ENCODE results near the gene SIK2. TPM values are rescaled to one million over a fixed set of nuclear protein-coding genes. Genes with fewer than 3 reads are reported as not detected.

The SIK2 gene
- total and polyA plus RNA-seq, 2 donors (not counting 3 experiments of a cell fraction or from before 2014, with no cell fraction given), result 14.6 to 17.1 TPM

- ChIA-PET CTCF (no interaction called here), POLR2A (no interaction called here)
- no peak for DNase-seq (ENCODE audit: low read depth, low spot score)
- no peak overlapping the region for H3K4me2 ChIP-seq (ENCODE audit: insufficient read depth, low read length)
- dilution Hi-C loops (cut with MboI; ENCODE audit: extremely low pct_ligation_motif_present, low sequenced_read_pairs), result no loop called here
- H3K9ac ChIP-seq (replicated peaks; ENCODE audit: extremely low read depth, insufficient read depth, low read length), result no peak overlapping the region
- peaks cover 11% of the 10 kb centered on the region for H3K4me1 ChIP-seq (ENCODE audit: control insufficient read depth, extremely low read depth, insufficient read depth, low read length)
- no peak overlapping the region for H3K4me3 ChIP-seq (replicated peaks in 1 of 3; ENCODE audit: insufficient read depth in 1 of 3, low read depth in 1 of 3, low read length in 3 of 3)
- BruUV-seq (replicated peaks), result no TSS peak
- H3K9me1 ChIP-seq (replicated peaks; ENCODE audit: control insufficient read depth, extremely low read depth, insufficient read depth, low read length), result no peaks in the 10 kb centered on the region
- TF ChIP-seq CTCF (IDR thresholded peaks at IDR 0.05; ENCODE audit: extremely low read depth in 1 of 2, insufficient read depth in 1 of 2, low read depth in 1 of 2, low read length in 2 of 2) (no peak), MAX (IDR thresholded peaks at IDR 0.05; ENCODE audit: insufficient read depth, insufficient read length) (no peak), GATA2 (IDR thresholded peaks at IDR 0.05; ENCODE audit: insufficient read depth, insufficient read length, low read depth, low read length) (no peak), EZH2 (IDR thresholded peaks at IDR 0.05; ENCODE audit: borderline replicate concordance, low read depth, low read length, severe bottlenecking) (no peak), JUN (IDR thresholded peaks at IDR 0.05; ENCODE audit: borderline replicate concordance, insufficient read depth, insufficient read length, low read depth) (no peak), MYC (IDR thresholded peaks at IDR 0.05; ENCODE audit: low read depth, low read length) (no peak), POLR2A (IDR thresholded peaks at IDR 0.05; ENCODE audit: low read depth, low read length) (no peak), POLR2AphosphoS5 (IDR thresholded peaks at IDR 0.05; ENCODE audit: insufficient read depth, low read depth, low read length) (no peak), FOS (IDR thresholded peaks at IDR 0.05; ENCODE audit: borderline replicate concordance, insufficient read depth, low read length) (no peak)
- no peaks in the 10 kb centered on the region for H3K79me2 ChIP-seq (ENCODE audit: control insufficient read depth, insufficient read depth, low read length)
- H3K27ac ChIP-seq (ENCODE audit: insufficient read depth, low read depth, low read length), result no peak overlapping the region
- H3K27me3 ChIP-seq (ENCODE audit: control insufficient read depth in 2 of 2, insufficient read depth in 2 of 2, low read length in 2 of 2), result no peaks in the 10 kb centered on the region
- intact Hi-C loops (cut with micrococcal nuclease), result no loop called here
- H3K9me3 ChIP-seq (replicated peaks; ENCODE audit: control insufficient read depth, insufficient read depth, low read length), result no peaks in the 10 kb centered on the region
- FAIRE-seq, result no peak
- H4K20me1 ChIP-seq (replicated peaks; ENCODE audit: control insufficient read depth, extremely low read depth, insufficient read depth, low read length), result no peaks in the 10 kb centered on the region
- H2AFZ ChIP-seq (ENCODE audit: low read depth, low read length), result no peak overlapping the region
- H3K36me3 ChIP-seq (ENCODE audit: control insufficient read depth in 2 of 2, extremely low read depth in 1 of 2, insufficient read depth in 2 of 2, low read length in 2 of 2), result peaks cover 0 to 31% of the 10 kb centered on the region in 2 experiments
These were observed 123.4 kb downstream of the SIK2 start for GRCh38 chr11:111725621-111726020.
